Erythroblast (primary cell): ENCODE data around the gene ZC3H13.

ENCODE experiments used
- GATA1 ChIP-seq: IDR thresholded peaks from 2 replicates; pipeline ENCODE4 v1.6.1; 2011; ENCODE audit warnings: low read depth, mild to moderate bottlenecking, control low read depth, low read length, moderate library complexity
- POLR2A ChIP-seq: IDR thresholded peaks from 2 replicates; pipeline ENCODE4 v1.6.1; 2011; ENCODE audit warnings: mild to moderate bottlenecking, low read length

DNA sequence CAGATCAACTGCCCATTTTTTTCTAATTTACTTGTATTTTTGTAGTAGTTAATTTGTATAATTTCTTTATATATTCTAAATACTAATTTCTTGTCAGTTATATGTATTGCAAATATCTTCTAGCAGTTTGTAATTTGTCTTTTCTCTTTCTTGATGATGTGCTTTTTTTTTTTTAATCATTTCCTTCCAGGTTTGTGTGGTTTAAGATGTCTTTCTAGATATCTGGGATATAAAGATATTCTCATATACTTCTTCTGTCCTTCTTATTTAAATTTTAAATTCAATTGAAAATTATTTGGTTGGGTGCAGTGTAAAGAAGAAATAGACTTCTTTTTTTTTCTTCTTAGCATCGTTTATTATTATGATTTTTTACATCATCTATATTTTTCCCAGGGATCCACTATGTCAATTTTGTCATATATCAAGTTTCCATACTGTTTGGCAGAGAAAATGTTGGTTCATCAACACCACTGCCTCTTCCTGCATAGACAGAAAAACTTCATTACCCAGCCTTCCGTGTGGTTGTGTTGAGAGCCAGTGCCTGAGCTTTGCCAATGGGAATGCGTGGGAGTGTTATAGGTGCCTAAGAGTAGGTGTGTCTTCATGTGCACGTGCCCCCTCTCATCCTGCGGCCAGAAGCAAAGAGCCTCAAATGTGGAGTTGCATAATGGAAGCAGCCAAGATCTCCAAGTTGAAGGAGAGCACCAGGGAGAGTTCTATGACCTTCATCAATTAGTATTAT is 36.4 kb upstream of the ZC3H13 start:
- TF ChIP-seq POLR2A, result no peak
- no peak for TF ChIP-seq GATA1
